Measurements from ENCODE around the gene FAM168A.
A peak's percentile ranks its signal among the peaks of the same experiment; 100 is the strongest.

FAM168A gene

DNA sequence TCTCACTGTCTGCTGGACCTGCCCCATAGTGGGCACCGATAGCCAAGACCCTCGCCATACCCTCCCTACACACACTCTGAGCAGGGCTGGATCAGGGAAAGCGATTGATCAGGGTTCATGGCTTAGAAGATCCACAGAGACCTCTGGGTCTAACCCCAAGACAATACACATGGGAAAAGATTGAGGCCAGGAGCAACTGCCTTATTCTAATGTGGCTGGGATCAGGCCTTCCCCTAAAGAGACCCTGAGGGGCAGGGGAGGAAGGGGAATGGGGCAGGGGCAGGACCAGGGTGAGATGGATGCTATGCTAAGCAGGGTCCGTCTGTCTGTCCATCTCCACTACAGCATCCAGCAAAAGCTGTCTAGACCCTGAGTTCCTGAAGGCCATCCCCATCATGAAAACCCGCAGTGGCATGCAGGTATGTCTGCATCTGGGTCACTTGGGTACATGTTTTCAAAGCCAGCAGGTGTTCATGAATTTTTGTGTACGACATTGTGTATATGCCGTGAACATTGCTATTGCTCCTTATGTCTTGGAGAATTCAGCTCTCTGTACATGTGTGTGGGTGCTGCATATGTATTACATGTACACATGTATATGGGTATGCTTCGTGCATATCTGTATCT is 237.1 kb downstream of the FAM168A start:
- DNase-seq = no peak

DNA sequence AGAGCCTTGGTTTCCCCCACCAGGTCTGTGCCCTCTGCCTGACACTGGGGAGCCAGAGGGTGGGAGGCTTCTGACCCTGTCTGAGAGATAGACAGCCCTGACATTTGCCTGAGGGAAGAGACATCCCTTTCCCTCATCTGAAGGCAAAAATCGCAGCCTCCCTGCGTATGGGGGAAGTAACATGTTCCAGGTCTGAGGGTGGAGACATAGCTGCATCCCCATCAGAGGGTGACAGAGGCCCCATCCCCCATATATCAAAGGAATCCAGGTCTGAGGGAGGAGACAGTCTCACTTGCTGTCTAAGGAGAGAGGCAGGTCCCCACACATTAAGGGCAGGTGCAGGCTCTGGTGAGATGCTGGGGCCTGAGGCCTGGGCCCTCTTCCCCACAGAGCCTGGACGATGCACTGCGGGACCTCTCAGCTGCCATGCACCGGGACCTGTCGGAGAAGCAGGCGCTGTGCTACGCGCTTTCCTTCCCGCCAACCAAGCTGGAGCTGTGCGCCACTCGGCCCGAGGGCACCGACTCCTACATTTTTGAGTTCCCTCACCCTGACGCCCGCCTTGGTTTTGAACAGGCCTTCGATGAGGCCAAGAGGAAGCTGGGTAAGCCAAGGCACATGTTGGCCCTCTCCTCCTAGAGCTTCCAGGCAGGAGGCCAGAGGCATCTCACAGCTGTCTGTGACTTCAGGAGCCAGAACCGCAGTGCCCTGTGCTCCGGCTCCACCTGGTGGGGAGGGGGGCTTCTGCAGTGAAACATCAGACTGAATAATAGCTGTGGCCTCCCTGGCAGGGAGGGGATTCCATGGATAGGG is 237.8 kb downstream of the FAM168A start:
- peak; percentile 26 for DNase-seq

DNA sequence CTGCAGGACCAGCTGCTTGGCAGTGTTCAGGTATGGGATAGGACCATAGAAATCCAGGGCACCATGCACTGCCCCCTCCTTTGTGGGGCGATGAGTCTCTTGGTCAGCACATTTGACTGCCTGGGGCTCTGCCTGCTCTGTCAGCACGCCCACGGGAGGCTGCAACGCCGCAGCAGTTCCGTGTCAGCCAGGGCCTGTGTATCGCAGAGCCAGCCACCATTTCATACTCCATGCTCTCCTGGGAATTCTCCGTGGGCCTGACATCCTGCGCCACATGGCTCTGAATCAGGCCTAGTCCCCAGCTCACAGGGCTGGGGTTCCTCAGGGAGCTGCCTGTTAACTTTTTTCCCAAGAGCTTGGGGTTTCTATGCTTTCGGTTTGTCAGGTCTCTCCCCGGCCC is 238.6 kb downstream of the FAM168A start:
- DNase-seq = no peak

DNA sequence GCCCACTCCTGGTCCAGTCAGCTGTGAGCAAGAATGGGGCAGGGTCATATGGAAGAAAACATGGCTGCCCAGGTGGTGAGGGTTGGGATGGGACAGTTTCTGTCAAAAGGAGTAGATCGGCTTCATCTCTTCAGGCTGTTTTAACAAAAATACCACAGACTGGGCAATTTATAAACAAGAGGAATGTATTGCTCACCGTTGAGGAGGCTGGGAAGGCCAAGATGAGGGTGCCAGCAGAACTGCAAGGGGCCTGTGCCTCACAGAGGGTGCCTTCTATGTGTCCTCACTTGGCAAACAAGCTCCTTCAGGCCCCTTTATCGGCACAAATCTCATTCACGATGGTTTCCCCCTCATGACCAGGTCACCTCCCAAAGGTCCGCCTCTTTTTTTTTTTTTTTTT is 239.8 kb downstream of the FAM168A start:
- no peak for DNase-seq

DNA sequence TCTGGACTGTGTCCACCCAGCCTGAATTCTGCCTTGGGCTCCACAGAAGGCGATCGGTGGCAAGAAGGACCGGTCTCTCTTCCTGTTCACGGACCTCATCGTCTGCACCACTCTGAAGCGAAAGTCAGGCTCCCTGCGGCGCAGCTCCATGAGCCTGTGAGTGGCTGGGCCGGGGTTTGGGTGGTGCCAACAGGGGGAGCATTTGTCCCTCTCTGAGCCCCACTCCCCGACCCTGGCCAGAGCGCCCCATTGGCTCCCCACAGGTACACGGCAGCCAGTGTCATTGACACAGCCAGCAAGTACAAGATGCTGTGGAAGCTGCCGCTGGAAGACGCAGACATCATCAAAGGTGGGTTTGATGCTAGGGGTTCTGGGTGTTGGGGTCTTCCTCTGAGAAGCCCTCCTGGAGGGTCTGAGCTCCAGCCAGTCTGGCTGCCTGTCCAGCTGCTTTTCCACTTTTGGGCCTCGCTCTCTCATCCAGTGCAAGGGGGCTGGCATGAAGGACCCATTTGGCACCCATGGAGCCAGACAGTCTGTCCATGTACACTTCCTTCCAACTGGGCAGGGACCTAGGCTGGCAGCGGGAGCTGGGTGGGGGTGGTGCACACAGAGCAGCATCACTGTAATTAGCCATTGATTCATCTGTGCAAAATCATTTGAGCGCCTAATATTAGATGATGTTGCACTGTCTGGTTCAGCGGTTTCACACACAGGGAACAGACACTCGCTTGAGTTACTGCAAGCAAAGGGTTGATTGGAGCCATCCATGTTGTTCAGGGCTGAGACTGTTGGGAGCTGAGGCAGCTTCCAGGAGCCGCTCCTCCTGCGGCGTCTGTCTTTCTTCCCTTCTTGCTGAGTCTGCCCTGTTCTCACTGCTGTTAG is 240.7 kb downstream of the FAM168A start:
- DNase-seq = no peak

DNA sequence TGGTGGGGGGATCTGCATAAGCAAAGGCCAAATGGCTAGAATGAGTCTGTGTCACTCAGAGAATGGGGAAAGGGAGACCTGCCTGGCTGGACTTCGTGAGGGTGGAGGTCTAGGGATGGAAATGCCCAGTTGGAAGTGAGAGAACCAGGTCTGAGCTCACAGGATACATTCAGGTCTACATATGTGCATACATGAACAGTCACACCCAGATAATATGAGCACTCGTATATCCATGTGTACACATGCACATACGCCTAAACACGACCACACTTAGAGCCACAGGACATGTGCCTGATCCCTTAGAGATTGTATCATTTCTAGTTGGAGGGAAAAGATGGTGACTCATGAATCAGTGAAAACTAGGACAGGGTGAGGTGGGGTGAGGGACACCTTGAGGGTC is 242.8 kb downstream of the FAM168A start:
- DNase-seq = no peak

DNA sequence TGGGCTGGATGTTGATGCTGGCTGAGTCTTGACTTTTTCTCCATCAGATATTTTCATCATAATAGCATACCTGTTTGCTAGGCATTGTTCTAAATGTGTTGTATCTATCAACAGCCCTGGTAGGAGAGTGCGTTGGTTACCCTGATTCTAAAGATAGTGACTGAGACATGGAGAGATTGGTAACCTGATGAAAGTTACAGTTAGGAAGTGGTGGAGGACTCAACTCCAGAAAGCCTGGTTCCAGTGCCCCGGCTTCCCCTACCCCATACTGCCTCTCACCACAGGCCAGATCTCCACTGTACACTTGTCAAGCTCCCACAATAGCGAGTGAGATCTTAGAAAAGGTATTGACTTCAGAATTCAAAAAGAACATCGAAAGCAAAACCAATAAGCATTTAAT is 244.5 kb downstream of the FAM168A start:
- no peak for DNase-seq

DNA sequence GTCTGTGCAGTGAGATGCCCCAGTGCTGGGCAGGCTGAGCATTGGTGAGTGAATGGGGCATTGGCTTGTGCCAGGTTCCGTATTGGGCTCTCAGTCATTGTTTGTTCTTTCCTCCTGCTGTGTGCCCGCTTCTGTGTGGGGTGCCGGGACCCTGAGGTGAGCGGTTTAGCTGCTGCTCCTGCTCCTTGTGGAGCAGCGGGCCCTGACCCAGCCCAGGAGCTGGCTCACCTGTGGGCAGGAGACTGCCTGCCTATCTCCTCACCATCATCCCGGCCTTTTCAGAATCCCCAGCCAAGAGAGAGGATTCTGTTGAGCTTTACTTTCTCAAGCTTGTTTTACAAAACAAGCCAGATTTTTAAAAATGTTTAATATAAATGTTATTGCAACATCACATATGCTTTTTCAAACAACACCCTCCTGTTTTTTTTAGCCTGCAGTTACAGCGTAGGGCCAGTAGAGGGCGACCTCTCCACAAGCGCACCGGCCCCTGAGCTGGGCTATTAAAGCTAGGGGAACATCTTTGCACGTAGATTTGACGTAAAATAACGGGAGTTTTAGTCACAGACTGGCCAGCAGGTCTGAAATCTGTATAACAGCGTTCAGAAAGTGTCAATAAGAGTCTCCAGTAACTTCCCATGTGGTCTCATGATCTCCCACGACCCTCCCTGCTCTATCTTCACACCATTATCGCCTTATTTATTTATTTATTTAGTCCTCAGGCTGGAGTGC is 246.8 kb downstream of the FAM168A start:
- DNase-seq = peak; percentile 68
